HCT116 (cell line): Measurements from ENCODE around the gene SPOCD1.

Source experiments
- CBX3 ChIP-seq: IDR thresholded peaks from 2 replicates; pipeline ENCODE4 v1.6.1; 2012; ENCODE audit warnings: low read depth
- CEBPB ChIP-seq: IDR thresholded peaks from 2 replicates; pipeline ENCODE4 v1.6.1; 2012; ENCODE audit warnings: low read depth
- CTCF ChIP-seq, 3 experiments: fragments of 200-600 bp in 1 of 3; sonication (generic) in 1 of 3; IDR thresholded peaks in 2 of 3; conservative IDR thresholded peaks in 1 of 3; 2 replicates each; pipeline ENCODE4 v1.5.1; 2012 to 2017; ENCODE audit warnings: low read depth in 2 of 3, low read length in 2 of 3, antibody characterized with exemption in 1 of 3, borderline replicate concordance in 1 of 3, control low read depth in 1 of 3, mild to moderate bottlenecking in 1 of 3, mixed read lengths in 1 of 3, mixed run types in 1 of 3, moderate library complexity in 1 of 3; ENCODE audit not compliant: insufficient read depth in 1 of 3
- ELF1 ChIP-seq: IDR thresholded peaks from 2 replicates; pipeline ENCODE4 v1.6.1; 2012; ENCODE audit warnings: low read depth, borderline replicate concordance
- EZH2 ChIP-seq: fragments of 200-600 bp; sonication (generic); IDR thresholded peaks from 2 replicates; pipeline ENCODE4 v1.6.1; 2017; ENCODE audit warnings: antibody characterized with exemption, mixed run types
- JUND ChIP-seq: IDR thresholded peaks from 2 replicates; pipeline ENCODE4 v1.6.1; 2012
- POLR2A ChIP-seq: IDR thresholded peaks from 2 replicates; pipeline ENCODE4 v1.7.0; 2011; ENCODE audit warnings: borderline replicate concordance; ENCODE audit not compliant: insufficient read depth, insufficient read length; ENCODE audit errors: extremely low read depth
- POLR2AphosphoS5 ChIP-seq: IDR thresholded peaks from 2 replicates; pipeline ENCODE4 v1.6.1; 2011; ENCODE audit warnings: mild to moderate bottlenecking, low read depth, low read length, moderate library complexity
- SRF ChIP-seq: IDR thresholded peaks from 2 replicates; pipeline ENCODE4 v1.6.1; 2012; ENCODE audit warnings: low read depth
- YY1 ChIP-seq: IDR thresholded peaks from 2 replicates; pipeline ENCODE4 v1.6.1; 2011; ENCODE audit warnings: low read length, low read depth, moderate library complexity, mild to moderate bottlenecking; ENCODE audit not compliant: insufficient replicate concordance; ENCODE audit errors: extremely low read depth
- ZBTB33 ChIP-seq: IDR thresholded peaks from 2 replicates; pipeline ENCODE4 v1.6.1; 2011; ENCODE audit warnings: mild to moderate bottlenecking, low read length, moderate library complexity; ENCODE audit not compliant: insufficient replicate concordance; ENCODE audit errors: extremely low read depth
- ZFX ChIP-seq: fragments of 450-650 bp; IDR thresholded peaks from 2 replicates; pipeline ENCODE4 v1.6.1; 2017
- TF ChIP-seq, protein P1 (sequence below): IDR thresholded peaks from 2 replicates; pipeline ENCODE4 v1.6.1; 2012; ENCODE audit warnings: low read depth

DNA sequence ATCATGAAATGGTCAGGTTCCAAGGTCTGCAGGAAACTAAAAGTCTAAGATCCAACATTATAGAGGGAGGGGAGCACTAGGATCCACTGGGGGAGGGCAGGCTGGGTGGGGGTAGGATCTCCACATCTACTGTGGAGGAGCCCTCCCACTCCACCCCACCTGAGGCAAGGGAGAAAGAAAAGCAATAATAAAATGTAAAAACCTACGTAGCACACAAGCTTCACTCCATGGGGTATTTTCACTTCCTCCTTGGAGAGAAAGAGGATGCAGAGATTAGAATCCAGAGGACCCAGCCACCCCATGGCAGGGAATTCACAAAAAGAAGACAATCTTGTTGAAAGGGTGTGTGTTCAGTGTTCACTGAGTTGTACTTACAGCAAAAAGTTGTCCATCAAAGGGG lies 14.4 kb downstream of the SPOCD1 start:
- TF ChIP-seq CTCF (IDR thresholded peaks at IDR 0.05 in 2 of 3, conservative IDR thresholded peaks at IDR 0.05 in 1 of 3; ENCODE audit: borderline replicate concordance in 1 of 3, insufficient read depth in 1 of 3, low read depth in 2 of 3, low read length in 2 of 3) (no peak), SRF (no peak), POLR2A (no peak), CEBPB (no peak), JUND (no peak), ZFX (no peak), EZH2 (no peak), POLR2AphosphoS5 (no peak), YY1 (no peak), ZBTB33 (no peak), ELF1 (no peak), CBX3 (no peak)
- TF ChIP-seq, protein P1, sequence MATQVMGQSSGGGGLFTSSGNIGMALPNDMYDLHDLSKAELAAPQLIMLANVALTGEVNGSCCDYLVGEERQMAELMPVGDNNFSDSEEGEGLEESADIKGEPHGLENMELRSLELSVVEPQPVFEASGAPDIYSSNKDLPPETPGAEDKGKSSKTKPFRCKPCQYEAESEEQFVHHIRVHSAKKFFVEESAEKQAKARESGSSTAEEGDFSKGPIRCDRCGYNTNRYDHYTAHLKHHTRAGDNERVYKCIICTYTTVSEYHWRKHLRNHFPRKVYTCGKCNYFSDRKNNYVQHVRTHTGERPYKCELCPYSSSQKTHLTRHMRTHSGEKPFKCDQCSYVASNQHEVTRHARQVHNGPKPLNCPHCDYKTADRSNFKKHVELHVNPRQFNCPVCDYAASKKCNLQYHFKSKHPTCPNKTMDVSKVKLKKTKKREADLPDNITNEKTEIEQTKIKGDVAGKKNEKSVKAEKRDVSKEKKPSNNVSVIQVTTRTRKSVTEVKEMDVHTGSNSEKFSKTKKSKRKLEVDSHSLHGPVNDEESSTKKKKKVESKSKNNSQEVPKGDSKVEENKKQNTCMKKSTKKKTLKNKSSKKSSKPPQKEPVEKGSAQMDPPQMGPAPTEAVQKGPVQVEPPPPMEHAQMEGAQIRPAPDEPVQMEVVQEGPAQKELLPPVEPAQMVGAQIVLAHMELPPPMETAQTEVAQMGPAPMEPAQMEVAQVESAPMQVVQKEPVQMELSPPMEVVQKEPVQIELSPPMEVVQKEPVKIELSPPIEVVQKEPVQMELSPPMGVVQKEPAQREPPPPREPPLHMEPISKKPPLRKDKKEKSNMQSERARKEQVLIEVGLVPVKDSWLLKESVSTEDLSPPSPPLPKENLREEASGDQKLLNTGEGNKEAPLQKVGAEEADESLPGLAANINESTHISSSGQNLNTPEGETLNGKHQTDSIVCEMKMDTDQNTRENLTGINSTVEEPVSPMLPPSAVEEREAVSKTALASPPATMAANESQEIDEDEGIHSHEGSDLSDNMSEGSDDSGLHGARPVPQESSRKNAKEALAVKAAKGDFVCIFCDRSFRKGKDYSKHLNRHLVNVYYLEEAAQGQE, result no peak
